ENCODE measurements around the gene PTGDS. TPM values are rescaled to one million over a fixed set of nuclear protein-coding genes. Genes with fewer than 3 reads are reported as not detected.

Gene PTGDS
- total RNA-seq, 3 donors from 2014 or later (not counting 1 experiment from before 2014, with no cell fraction given), result 157 to 361 (median 296) TPM

GRCh38 chr9:136952321-136952850 lies 24.9 kb upstream of the PTGDS start:
- no peaks in the 10 kb centered on the region for H3K36me3 Mint-ChIP-seq
- WGBS (ENCODE audit: insufficient coverage), result 94% methylated on average over 15 of the region's 15 CpGs
- Histone ChIP-seq H3K4me3 (ENCODE audit: low read length) (no peak overlapping the region), H3K36me3 (ENCODE audit: control insufficient read depth, insufficient read depth, low read length) (no peaks in the 10 kb centered on the region), H3K9me3 (ENCODE audit: control insufficient read depth, insufficient read depth, low read length) (no peaks in the 10 kb centered on the region), H3K27ac (ENCODE audit: low read length) (no peak overlapping the region), H3K27me3 (ENCODE audit: control insufficient read depth, insufficient read depth, low read length) (no peaks in the 10 kb centered on the region), H3K4me1 (ENCODE audit: control insufficient read depth, insufficient read depth, low read length) (peaks cover 43% of the 10 kb centered on the region)
- ATAC-seq (no peak), DNase-seq (no peak)
- H3K27me3 Mint-ChIP-seq (ENCODE audit: low read depth in 2 of 2), result no peaks in the 10 kb centered on the region
- TF ChIP-seq CTCF (IDR thresholded peaks at IDR 0.05), result no peak
- H3K4me1 Mint-ChIP-seq, result peaks cover 4 to 40% of the 10 kb centered on the region in 2 donors
- H3K4me3 Mint-ChIP-seq, result no peak overlapping the region
- H3K27ac Mint-ChIP-seq, result no peak overlapping the region
- intact Hi-C loops (cut with micrococcal nuclease), result no loop called here
- peaks cover 4 to 5% of the 10 kb centered on the region in 2 donors for H3K9me3 Mint-ChIP-seq

- H3K36me3 ChIP-seq (ENCODE audit: control insufficient read depth, insufficient read depth, low read length), result no peaks in the 10 kb centered on the region
- intact Hi-C loops (cut with micrococcal nuclease), result no loop called here
- no peak overlapping the region for H3K4me3 Mint-ChIP-seq
- H3K4me3 ChIP-seq (ENCODE audit: low read length), result no peak overlapping the region
- no peak for ATAC-seq
- DNase-seq, result no peak
- no peaks in the 10 kb centered on the region for H3K9me3 ChIP-seq (ENCODE audit: control insufficient read depth, insufficient read depth, low read length)
- H3K4me1 ChIP-seq (ENCODE audit: control insufficient read depth, insufficient read depth, low read length), result peaks cover 42% of the 10 kb centered on the region
- no peaks in the 10 kb centered on the region for H3K27me3 ChIP-seq (ENCODE audit: control insufficient read depth, insufficient read depth, low read length)
- no peaks in the 10 kb centered on the region for H3K36me3 Mint-ChIP-seq
- no peak for TF ChIP-seq CTCF (IDR thresholded peaks at IDR 0.05)
- 94% methylated on average over 44 of the region's 44 CpGs for WGBS (ENCODE audit: insufficient coverage)
- H3K9me3 Mint-ChIP-seq, result peaks cover 4 to 5% of the 10 kb centered on the region in 2 donors
- H3K27ac Mint-ChIP-seq, result no peak overlapping the region
- H3K27ac ChIP-seq (ENCODE audit: low read length), result no peak overlapping the region
- H3K4me1 Mint-ChIP-seq, result peaks cover 4 to 40% of the 10 kb centered on the region in 2 donors
- no peaks in the 10 kb centered on the region for H3K27me3 Mint-ChIP-seq (ENCODE audit: low read depth in 2 of 2)
These were observed 24.2 kb upstream of the PTGDS start for GRCh38 chr9:136952876-136953770.

- peaks cover 4 to 5% of the 10 kb centered on the region in 2 donors for H3K9me3 Mint-ChIP-seq
- peaks cover 4 to 45% of the 10 kb centered on the region in 2 donors for H3K4me1 Mint-ChIP-seq
- intact Hi-C loops (cut with micrococcal nuclease), result no loop called here
- Histone ChIP-seq H3K27me3 (ENCODE audit: control insufficient read depth, insufficient read depth, low read length) (no peaks in the 10 kb centered on the region), H3K4me1 (ENCODE audit: control insufficient read depth, insufficient read depth, low read length) (peaks cover 42% of the 10 kb centered on the region), H3K36me3 (ENCODE audit: control insufficient read depth, insufficient read depth, low read length) (no peaks in the 10 kb centered on the region), H3K27ac (ENCODE audit: low read length) (no peak overlapping the region), H3K9me3 (ENCODE audit: control insufficient read depth, insufficient read depth, low read length) (no peaks in the 10 kb centered on the region), H3K4me3 (ENCODE audit: low read length) (no peak overlapping the region)
- H3K36me3 Mint-ChIP-seq, result no peaks in the 10 kb centered on the region
- no peak overlapping the region for H3K4me3 Mint-ChIP-seq
- H3K27ac Mint-ChIP-seq, result no peak overlapping the region
- DNase-seq (no peak), ATAC-seq (no peak)
- WGBS (ENCODE audit: insufficient coverage), result 88% methylated on average over 19 of the region's 19 CpGs
- no peaks in the 10 kb centered on the region for H3K27me3 Mint-ChIP-seq (ENCODE audit: low read depth in 2 of 2)
- no peak for TF ChIP-seq CTCF (IDR thresholded peaks at IDR 0.05)
These were observed 23.5 kb upstream of the PTGDS start for GRCh38 chr9:136953771-136954269.

All from natural killer cell (primary cell).